Mesothelial cell of epicardium (in vitro differentiated cells): ENCODE measurements around the gene PI4K2A. TPM values are rescaled to one million over a fixed set of nuclear protein-coding genes. Genes with fewer than 3 reads are reported as not detected.

Experiments
- DNase-seq, 2 experiments: peaks; one replicate each; pipeline ENCODE4 v3.0.0; 2021; ENCODE audit warnings: low spot score in 2 of 2; ENCODE audit not compliant: unreplicated experiment in 2 of 2
- H3K27ac Mint-ChIP-seq: 2 replicates; pipeline ENCODE4 v1.8.0; 2021; ENCODE audit warnings: mixed read lengths
- H3K27me3 Mint-ChIP-seq: 2 replicates; pipeline ENCODE4 v1.8.0; 2021; ENCODE audit warnings: low read depth, mixed read lengths
- H3K36me3 Mint-ChIP-seq: 2 replicates; pipeline ENCODE4 v1.8.0; 2021; ENCODE audit warnings: mixed read lengths
- H3K4me1 Mint-ChIP-seq: 2 replicates; pipeline ENCODE4 v1.8.0; 2021; ENCODE audit warnings: mixed read lengths
- H3K4me3 Mint-ChIP-seq: 2 replicates; pipeline ENCODE4 v1.8.0; 2021; ENCODE audit warnings: mild to moderate bottlenecking, moderate library complexity, mixed read lengths
- H3K9me3 Mint-ChIP-seq: 2 replicates; pipeline ENCODE4 v1.8.0; 2021; ENCODE audit warnings: mixed read lengths
- total RNA-seq: library from RNA; stranded (reverse); gene quantifications from 3 replicates; pipeline ENCODE4 v1.2.1, GENCODE V29; 2021
- TF ChIP-seq, protein P1 (sequence below): fragments of 200-600 bp; sonication (generic); IDR thresholded peaks from one replicate; pipeline ENCODE4 v1.5.0; 2021; ENCODE audit warnings: antibody characterized with exemption; ENCODE audit not compliant: unreplicated experiment

PI4K2A gene
- total RNA-seq, 1 donor from 2014 or later, result 18.7 TPM

DNA sequence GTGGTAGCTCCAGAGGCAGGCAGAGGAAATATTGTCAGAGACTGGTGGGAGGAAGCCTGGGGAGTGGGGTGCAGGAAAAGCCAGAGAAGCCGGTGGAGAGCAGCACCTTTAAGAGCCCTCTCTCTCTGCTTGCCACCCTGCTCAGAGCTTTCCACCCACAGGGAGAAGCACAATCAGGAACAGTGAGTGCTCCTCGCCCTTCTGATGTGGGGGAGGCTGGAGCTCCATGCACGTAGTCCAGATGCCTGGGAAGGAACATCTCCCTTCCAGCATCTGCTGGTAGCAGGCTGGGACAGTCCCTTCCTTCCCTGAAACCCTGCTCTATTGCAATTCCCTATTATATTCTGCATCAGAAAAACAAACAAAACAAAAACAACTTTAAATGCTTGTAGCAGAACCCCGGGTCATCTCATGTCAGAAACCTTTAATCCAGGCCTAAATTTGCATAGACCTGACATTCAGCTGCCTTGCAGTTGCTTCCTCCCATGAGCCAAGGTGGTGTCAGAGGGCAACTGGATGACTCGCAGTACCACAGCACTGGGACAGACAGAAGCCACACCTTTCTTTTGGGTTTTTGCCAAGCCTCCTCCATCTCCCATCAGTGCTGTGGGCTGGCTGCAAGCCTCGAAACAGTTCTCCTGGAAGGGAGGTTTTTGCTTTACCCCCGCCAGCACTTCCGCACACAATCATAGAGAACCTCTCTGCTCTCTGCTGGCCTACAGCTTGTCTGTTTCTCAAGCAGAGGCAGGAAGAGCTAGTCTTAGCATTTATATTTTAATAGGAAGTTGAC, 33.5 kb downstream of the PI4K2A start:
- peaks cover 9% of the 10 kb centered on the region for H3K36me3 Mint-ChIP-seq
- DNase-seq, result no peak
- H3K27ac Mint-ChIP-seq, result peak overlapping the region; percentile 6
- no peaks in the 10 kb centered on the region for H3K4me1 Mint-ChIP-seq
- no peak overlapping the region for H3K4me3 Mint-ChIP-seq
- TF ChIP-seq, protein P1, sequence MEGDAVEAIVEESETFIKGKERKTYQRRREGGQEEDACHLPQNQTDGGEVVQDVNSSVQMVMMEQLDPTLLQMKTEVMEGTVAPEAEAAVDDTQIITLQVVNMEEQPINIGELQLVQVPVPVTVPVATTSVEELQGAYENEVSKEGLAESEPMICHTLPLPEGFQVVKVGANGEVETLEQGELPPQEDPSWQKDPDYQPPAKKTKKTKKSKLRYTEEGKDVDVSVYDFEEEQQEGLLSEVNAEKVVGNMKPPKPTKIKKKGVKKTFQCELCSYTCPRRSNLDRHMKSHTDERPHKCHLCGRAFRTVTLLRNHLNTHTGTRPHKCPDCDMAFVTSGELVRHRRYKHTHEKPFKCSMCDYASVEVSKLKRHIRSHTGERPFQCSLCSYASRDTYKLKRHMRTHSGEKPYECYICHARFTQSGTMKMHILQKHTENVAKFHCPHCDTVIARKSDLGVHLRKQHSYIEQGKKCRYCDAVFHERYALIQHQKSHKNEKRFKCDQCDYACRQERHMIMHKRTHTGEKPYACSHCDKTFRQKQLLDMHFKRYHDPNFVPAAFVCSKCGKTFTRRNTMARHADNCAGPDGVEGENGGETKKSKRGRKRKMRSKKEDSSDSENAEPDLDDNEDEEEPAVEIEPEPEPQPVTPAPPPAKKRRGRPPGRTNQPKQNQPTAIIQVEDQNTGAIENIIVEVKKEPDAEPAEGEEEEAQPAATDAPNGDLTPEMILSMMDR, result no peak
- no peaks in the 10 kb centered on the region for H3K9me3 Mint-ChIP-seq
- H3K27me3 Mint-ChIP-seq, result no peaks in the 10 kb centered on the region

DNA sequence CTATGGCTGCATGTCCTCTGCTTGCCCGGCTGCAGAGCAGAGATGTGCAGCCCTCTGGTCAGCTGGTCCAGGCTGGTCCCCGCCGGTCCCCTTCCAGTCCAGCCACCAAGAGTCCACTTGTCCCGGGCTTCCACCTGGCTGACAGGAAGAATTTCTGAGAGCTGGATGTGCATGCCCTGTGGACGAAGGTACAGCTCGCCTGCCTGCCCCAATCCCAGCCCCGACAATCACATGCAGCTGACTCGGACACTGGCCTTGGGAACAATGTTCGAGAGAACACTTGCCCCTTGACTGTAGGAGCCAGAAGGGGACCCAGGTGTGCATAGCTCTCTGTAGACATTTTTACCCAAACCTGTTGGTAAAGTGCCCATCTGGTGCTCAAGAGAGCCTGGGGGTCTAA, 34.8 kb downstream of the PI4K2A start:
- DNase-seq, result no peak
- peaks cover 9% of the 10 kb centered on the region for H3K36me3 Mint-ChIP-seq
- TF ChIP-seq, protein P1, result no peak

DNA sequence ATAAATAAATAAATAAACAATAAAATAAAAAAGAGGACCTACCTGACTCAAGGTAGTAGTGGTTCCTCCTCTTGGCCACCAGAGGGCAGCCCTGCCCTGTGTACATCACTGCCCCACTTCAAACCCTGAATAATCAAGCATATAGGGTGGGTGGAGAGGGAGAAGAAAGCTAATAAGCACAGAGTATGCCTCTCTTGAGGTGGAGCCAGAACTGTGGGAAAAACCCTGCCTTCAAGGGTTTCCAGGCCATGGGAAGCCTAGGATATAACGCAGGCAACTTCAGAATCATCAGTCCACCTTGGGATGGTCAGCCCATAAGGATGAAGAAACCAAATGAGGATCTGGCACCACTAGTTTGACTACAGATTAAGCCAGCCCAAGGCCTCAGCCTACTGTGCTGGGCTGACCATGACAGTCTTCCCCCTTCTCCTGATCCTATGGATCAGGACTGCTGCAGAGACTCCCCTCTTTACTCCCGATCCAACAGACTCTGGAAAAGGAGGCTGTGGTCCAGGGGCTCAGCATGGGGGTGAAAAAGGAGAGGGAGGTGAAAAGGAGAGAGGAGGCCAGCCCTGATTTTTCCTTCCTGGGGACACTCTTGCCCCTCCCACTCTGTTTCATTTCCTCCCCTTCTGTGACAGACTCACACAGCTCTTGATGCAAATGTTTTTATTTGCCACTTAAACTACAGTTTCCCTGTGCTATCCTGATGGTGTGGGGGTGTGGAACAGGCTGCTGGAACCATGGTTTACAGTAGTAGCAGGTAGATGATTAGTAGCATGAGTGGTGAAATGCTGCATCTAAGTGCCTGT, 36.5 kb downstream of the PI4K2A start:
- Mint-ChIP-seq H3K9me3 (no peaks in the 10 kb centered on the region), H3K4me3 (no peak overlapping the region), H3K4me1 (no peaks in the 10 kb centered on the region), H3K27ac (no peak overlapping the region), H3K36me3 (peaks cover 7% of the 10 kb centered on the region), H3K27me3 (no peaks in the 10 kb centered on the region)
- TF ChIP-seq, protein P1, result peak; percentile 93
- peak in 1 of 2 experiments; percentile 60 for DNase-seq

More for the DNA sequence above, 34.8 kb downstream of the PI4K2A start:
- Mint-ChIP-seq H3K27me3 (no peaks in the 10 kb centered on the region), H3K9me3 (no peaks in the 10 kb centered on the region), H3K4me1 (no peaks in the 10 kb centered on the region), H3K27ac (no peak overlapping the region), H3K4me3 (no peak overlapping the region)

DNA sequence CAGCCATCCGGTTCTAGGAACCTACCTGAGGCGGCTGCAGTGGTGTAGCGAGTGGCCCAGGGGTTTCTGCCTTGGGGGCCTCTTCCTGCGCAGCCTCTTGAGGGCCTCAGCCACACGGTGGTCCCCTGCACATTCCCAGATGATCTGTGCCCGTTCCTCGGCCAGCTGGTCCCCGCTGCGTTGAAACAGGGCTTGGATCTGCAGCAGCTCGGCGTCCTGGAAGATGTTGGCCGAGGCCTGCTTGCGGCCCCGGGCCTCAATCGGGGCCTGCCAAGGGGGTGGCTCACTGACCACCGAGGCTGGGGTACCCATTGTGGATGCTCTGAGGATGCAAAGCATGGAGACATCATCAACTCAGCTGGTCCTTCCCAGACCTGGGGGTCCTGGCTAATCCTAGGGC, 39.1 kb downstream of the PI4K2A start:
- Mint-ChIP-seq H3K4me3 (no peak overlapping the region), H3K4me1 (peaks cover 17% of the 10 kb centered on the region), H3K9me3 (no peaks in the 10 kb centered on the region), H3K36me3 (peaks cover 4% of the 10 kb centered on the region), H3K27ac (no peak overlapping the region), H3K27me3 (no peaks in the 10 kb centered on the region)
- TF ChIP-seq, protein P1, result no peak
- DNase-seq, result no peak

DNA sequence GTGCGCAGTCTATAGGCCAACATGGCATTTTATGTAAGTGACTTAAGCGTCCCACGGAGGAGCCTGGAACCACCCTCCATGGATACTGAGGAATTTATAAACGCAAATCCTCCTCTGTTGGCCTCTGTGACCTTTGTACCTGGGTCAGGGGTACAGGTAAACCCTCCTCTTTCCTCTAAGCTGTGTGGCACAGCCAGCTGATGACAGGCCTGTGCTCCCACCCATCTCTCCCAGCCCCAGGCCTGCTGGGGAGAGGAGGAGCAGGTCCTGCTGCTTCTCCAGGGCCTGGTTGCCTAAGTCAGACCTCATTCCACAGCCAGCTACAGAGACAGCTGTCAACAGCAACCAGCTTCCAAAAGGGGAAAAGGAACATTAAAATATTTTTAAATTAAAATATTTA, 41.6 kb downstream of the PI4K2A start:
- no peak overlapping the region for H3K27ac Mint-ChIP-seq
- H3K4me1 Mint-ChIP-seq, result peaks cover 31% of the 10 kb centered on the region
- H3K36me3 Mint-ChIP-seq, result no peaks in the 10 kb centered on the region
- TF ChIP-seq, protein P1, result no peak
- DNase-seq, result no peak
- no peaks in the 10 kb centered on the region for H3K27me3 Mint-ChIP-seq
- H3K9me3 Mint-ChIP-seq, result no peaks in the 10 kb centered on the region
- H3K4me3 Mint-ChIP-seq, result no peak overlapping the region
